Stimulated activated CD8-positive, alpha-beta memory T cell treated with anti-CD3 and anti-CD28 coated beads, Interleukin-4, amount 100 ng/mL, for 1 hour (primary cell): Measurements from ENCODE around the gene WNT1.

Experiments
- DNase-seq, 2 donors: peaks; one replicate each; pipeline ENCODE4 v3.0.0-alpha.2; 2020; ENCODE audit warnings: low read depth in 2 of 2, low spot score in 1 of 2

Gene WNT1

GRCh38 chr12:48960834-48961233, 17.3 kb upstream of the WNT1 start:
- no peak for DNase-seq

GRCh38 chr12:48961331-48961730, 16.8 kb upstream of the WNT1 start:
- no peak for DNase-seq

GRCh38 chr12:48961801-48962200, 16.3 kb upstream of the WNT1 start:
- DNase-seq: no peak

- DNase-seq: no peak
Measured at GRCh38 chr12:48965298-48965838, 12.8 kb upstream of the WNT1 start.

- no peak for DNase-seq
Measured at GRCh38 chr12:48966177-48966895, 11.8 kb upstream of the WNT1 start.

GRCh38 chr12:48967991-48968390, 10.1 kb upstream of the WNT1 start:
- DNase-seq: no peak

GRCh38 chr12:48968467-48968866, 9.7 kb upstream of the WNT1 start:
- DNase-seq: no peak

- DNase-seq: no peak
Measured at GRCh38 chr12:48969160-48969771, 8.9 kb upstream of the WNT1 start.

- DNase-seq: no peak
Measured at GRCh38 chr12:48969833-48970701, 8.1 kb upstream of the WNT1 start.

- no peak for DNase-seq
Measured at GRCh38 chr12:48970702-48971334, 7.3 kb upstream of the WNT1 start.

- DNase-seq: no peak
Measured at GRCh38 chr12:48972213-48972951, 5.7 kb upstream of the WNT1 start.

GRCh38 chr12:48972952-48973483, 5.1 kb upstream of the WNT1 start:
- no peak for DNase-seq

GRCh38 chr12:48973531-48973930, 4.6 kb upstream of the WNT1 start:
- DNase-seq: no peak

- DNase-seq: no peak
Measured at GRCh38 chr12:48973941-48974673, 4.0 kb upstream of the WNT1 start.

GRCh38 chr12:48977290-48978281, 536 bp upstream of the WNT1 start:
- peak; percentile 63 to 66 for DNase-seq

GRCh38 chr12:48978741-48979601, 849 bp downstream of the WNT1 start:
- no peak for DNase-seq

- no peak for DNase-seq
Measured at GRCh38 chr12:48979602-48980388, 1.7 kb downstream of the WNT1 start.
